ENCODE data around the gene CAMK1G.

CAMK1G gene

DNA sequence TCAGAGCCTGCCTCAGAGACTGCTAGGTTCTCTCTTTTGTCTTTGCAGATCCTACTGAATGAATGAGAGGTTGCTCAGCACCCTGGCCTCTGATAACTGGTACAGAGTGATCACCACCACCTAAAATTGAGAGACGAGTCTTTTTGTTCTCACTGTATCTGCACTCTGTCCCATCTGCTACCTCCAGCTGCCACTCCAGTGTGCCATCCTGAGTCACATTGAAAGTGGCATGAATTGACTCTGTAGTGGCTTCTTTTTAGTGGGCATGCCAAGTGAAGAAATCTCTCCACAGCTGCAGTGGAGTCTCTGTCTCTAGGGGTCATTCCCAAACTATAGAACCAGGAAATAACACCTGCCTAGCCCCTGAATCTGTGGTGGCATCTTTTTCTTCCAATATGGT, 14.7 kb downstream of the CAMK1G start:
- no peak for DNase-seq (ENCODE audit: low spot score)

GRCh38 chr1:209600541-209600940, 17.0 kb downstream of the CAMK1G start:
- DNase-seq (ENCODE audit: low spot score), result no peak

DNA sequence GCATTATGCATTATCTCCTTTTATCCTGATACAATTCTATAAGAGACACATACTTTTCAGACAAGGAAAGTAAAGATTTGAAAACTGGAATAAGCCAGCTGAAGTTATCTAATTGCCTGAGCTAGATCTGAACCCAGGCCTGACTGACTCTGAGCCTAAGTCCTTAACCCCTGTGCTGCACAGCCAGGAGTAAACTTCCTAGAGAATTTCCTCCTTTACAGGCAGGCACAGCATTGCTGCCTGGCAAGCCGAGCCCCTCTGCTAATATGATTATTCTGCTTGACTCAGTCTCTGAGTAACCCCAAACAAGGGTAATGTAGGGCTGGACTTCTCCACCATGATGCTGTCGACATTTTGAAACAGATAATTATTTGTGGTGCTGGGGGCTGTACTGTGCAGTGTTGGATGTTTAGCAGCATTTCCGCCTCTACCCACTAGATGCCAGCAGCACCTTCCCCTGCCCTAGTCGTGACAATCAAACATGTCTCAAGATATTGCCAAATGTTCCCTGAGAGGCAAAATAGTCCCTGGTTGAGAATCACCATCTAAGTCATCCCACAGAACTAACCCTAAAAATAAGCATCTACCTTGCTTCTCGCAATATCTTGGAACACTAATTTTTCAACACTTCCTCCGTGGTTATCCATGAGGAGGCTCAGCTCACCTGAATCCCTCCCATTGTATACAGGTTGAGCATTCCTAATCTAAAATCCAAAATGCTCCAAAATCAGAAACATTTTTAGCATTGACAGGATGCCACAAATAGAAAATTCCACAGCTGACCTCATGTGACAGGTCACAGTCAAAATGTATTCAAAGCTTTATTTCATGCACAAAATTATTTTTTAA, 18.5 kb downstream of the CAMK1G start:
- DNase-seq (ENCODE audit: low spot score), result no peak

DNA sequence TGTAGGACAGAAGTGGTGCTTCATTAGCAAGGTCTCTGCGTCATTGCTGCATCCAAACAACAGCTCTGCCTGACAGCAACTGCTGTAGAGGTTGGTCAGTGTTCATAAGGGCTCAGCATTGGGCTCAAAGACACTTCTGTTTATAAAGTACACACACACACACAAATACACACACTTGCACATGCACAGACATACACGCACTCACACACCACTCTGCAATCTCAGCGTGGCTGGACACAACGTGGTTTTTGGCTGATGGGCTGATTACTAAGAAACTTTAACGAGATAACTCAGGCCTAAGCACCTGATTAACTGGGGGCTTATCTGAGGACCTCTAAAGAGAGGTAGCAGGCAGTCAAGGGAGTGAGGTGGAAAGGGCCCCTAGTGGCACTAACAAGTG, 20.4 kb downstream of the CAMK1G start:
- DNase-seq (ENCODE audit: low spot score), result no peak

GRCh38 chr1:209607102-209607794, 23.7 kb downstream of the CAMK1G start:
- no peak for DNase-seq (ENCODE audit: low spot score)

- DNase-seq (ENCODE audit: low spot score), result no peak
These were observed 24.3 kb downstream of the CAMK1G start for GRCh38 chr1:209607795-209608178.

DNA sequence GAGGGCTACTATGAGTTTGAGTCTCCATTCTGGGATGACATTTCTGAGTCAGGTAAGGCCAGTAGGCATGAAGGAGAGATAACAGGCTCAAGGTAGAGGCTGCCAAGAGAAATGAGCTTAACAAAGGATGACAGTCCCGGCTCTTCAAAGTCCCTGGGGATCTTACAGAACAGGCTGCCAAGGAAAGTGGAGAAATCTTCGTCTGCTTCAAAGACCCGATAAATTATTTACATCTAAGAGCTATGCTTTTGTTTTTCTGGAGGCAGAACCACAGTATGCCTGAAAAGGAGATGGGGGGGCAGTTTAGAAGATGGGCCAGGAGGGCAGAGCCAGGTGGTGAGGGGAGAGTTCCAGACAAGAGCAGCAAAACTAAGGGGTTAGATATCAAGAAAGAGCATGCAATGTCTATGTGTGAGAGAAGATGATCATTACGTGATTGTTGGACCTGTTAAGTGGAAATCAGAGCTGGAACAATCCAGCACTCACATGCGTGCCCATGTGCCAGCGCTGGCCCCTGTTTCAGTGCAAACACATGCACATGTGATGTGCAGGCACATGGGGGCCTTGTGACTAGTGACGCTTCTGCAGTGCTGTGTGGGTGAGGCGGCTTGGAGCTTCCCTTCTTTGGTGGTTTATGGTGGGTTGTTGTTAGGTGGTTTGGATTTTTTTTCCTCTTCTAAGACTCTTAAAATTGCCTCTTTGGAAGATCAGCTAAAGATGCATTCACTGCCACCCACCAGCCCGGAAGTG, 25.7 kb downstream of the CAMK1G start:
- no peak for DNase-seq (ENCODE audit: low spot score)

GRCh38 chr1:209609791-209610630, 26.5 kb downstream of the CAMK1G start:
- DNase-seq (ENCODE audit: low spot score), result no peak

GRCh38 chr1:209610631-209610905, 27.1 kb downstream of the CAMK1G start:
- no peak for DNase-seq (ENCODE audit: low spot score)

GRCh38 chr1:209611771-209612570, 28.5 kb downstream of the CAMK1G start:
- no peak for DNase-seq (ENCODE audit: low spot score)

- DNase-seq (ENCODE audit: low spot score), result no peak
These were observed 29.3 kb downstream of the CAMK1G start for GRCh38 chr1:209612646-209613399.

DNA sequence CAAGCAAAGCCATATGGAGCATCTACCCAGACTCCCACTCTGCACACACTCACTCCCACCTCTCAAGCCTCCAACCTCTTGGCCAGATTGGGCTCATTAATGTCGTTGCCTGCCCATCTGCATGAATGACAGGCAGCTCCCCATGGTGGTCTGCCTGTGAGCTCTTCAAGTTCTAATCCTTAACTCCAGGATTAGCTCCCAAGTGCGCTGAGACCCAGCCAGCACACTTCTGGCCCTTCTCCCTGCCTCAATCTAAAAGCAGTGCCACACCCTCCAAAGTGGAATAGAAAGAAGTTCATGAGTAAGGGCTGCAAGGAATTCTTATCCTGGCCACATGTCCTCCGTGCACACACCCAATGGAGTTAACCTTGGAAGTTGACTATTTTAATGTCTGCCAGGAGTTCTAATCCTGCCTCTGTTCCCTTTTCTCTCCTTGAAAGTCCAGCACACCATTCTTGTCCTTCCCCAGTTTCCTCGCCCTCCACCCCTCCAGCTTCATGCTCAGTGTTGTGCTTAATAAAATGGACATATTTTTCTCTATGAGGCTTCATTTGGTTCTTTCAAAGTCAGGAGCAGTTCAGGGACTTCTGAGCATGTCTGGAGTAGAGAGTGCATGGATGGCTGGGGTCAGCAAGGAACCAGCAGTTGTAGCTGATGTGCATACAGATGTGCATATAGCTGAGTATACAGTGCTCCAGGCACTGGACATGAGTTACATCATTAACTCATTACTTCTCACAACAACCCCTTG, 30.1 kb downstream of the CAMK1G start:
- no peak for DNase-seq (ENCODE audit: low spot score)

- no peak for DNase-seq (ENCODE audit: low spot score)
These were observed 30.6 kb downstream of the CAMK1G start for GRCh38 chr1:209614151-209614420.

DNA sequence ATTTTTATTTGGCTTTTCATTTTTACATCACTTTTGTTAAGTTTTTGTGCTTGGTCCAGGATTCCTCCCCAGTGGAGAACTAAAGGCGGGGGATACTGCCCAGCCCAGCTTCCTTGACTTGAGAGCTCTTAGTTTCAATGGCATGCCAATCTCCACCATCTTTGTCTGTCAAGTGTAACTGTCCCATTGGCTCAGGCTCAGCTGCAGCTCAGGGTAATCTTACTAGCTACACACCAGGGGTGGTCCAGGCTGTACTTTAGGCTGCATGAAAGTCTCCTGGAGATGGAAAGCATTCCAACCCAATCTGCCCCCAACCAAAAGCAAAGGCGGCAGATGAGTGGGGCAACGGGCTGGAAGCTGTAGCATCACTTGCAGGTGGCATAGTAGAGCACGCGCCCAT, 31.4 kb downstream of the CAMK1G start:
- no peak for DNase-seq (ENCODE audit: low spot score)

DNA sequence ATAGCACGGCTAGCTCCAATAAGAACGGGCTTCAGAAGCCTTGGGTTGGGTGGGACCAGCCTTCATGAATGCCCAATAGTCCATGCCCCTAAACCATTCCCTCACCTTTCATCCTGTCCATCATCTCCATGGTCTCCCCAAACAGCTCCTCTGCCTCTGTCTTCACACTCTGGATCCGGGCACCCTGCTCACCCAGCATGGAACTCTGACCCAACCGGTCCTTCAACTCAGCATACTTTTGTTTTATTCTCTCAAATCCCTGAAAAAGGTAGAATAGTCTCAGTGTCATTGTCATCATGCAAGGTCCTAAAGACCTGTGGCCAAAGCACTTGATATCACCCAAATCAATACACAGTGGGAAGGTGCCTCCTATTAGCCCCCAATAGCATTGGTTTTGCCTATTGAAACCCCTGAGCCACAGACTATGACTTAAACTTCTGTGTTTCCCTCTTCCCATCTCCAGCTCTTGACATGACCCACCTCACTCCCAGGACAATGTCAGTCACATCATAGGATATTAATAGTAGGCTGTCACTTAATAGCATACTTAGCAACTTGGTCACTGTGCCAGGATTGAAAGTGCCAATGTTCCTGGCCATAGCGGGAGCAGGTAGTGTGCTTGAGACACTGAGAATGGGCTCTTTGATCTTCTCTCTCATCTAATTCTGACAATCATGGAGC, 33.0 kb downstream of the CAMK1G start:
- DNase-seq (ENCODE audit: low spot score), result no peak

- no peak for DNase-seq (ENCODE audit: low spot score)
These were observed 33.6 kb downstream of the CAMK1G start for GRCh38 chr1:209617047-209617673.

- DNase-seq (ENCODE audit: low spot score), result no peak
These were observed 34.2 kb downstream of the CAMK1G start for GRCh38 chr1:209617755-209618154.

GRCh38 chr1:209618291-209618690, 34.8 kb downstream of the CAMK1G start:
- DNase-seq (ENCODE audit: low spot score), result no peak
